C4-2B (cell line): ENCODE measurements around the gene EPHA4.

ENCODE experiments used
- H3K27ac ChIP-seq: fragments of 450-650 bp; 2 replicates; pipeline ENCODE4 v1.5.1; 2017
- ZFX ChIP-seq: fragments of 450-650 bp; IDR thresholded peaks from 2 replicates; pipeline ENCODE4 v1.6.1; 2017
- TF ChIP-seq, protein P1 (sequence below): fragments of 450-650 bp; conservative IDR thresholded peaks from 2 replicates; pipeline ENCODE4 v1.5.1; 2017; ENCODE audit warnings: mild to moderate bottlenecking

EPHA4 gene

DNA sequence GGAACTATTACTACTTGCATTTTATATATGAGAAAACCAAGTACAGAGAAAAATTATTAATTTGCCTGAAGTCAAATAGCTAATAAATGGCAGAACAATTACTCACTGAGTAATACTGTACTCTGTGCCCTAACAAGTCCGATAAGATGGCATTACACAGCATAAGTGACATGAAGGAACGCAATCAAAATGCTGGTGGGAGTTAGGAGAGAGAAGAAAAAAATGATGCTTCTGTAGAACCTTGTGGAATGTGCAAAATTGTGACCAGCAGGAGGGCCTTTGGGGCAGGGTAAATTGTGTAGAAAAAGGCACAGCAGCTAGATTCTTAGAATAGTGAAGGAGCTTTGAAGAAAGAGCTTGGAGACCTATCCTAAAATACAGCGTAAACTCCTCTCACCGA, 32.9 kb downstream of the EPHA4 start:
- H3K27ac ChIP-seq, result no peak overlapping the region
- no peak for TF ChIP-seq ZFX
- TF ChIP-seq, protein P1, sequence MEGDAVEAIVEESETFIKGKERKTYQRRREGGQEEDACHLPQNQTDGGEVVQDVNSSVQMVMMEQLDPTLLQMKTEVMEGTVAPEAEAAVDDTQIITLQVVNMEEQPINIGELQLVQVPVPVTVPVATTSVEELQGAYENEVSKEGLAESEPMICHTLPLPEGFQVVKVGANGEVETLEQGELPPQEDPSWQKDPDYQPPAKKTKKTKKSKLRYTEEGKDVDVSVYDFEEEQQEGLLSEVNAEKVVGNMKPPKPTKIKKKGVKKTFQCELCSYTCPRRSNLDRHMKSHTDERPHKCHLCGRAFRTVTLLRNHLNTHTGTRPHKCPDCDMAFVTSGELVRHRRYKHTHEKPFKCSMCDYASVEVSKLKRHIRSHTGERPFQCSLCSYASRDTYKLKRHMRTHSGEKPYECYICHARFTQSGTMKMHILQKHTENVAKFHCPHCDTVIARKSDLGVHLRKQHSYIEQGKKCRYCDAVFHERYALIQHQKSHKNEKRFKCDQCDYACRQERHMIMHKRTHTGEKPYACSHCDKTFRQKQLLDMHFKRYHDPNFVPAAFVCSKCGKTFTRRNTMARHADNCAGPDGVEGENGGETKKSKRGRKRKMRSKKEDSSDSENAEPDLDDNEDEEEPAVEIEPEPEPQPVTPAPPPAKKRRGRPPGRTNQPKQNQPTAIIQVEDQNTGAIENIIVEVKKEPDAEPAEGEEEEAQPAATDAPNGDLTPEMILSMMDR, result no peak

DNA sequence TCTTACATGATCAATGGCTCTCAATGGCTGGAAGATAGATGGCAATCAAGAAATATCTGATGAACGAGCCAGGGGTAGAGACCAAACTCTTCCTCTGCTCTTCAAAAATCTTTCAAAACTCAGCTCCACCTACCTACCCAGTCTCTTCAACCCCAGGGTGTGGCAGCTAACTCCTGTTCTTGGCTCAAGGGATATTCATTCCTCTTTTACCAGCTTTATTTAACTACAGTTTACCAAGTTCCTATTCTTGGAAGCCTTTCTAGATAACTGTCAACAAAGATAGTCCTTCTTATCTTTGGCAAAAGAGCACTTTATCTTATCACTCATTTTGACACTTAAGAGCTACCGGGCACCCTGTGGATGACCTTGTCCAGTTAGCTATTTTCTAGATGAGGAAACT, 36.3 kb downstream of the EPHA4 start:
- TF ChIP-seq, protein P1, result no peak
- no peak for TF ChIP-seq ZFX
- H3K27ac ChIP-seq, result no peak overlapping the region

DNA sequence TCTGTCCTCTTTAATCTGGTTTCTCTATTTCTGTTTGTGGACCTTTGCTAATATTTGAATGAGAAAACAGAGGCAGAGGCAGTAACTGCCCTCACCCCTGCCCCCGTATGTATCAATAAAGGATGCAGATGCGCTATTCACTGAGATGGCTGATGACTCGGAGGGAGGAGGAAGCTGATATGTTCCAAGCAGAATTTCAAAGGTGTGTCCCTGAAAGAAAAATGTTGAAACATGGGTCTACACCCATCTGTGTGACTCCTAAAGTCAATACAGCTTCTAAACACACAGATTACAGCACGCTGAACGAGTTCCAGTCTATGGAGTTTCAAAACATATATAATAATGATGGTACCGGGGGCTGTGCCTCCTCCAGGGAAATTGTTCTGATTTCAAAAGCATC, 38.8 kb downstream of the EPHA4 start:
- TF ChIP-seq, protein P1, result no peak
- no peak for TF ChIP-seq ZFX
- H3K27ac ChIP-seq, result no peak overlapping the region

DNA sequence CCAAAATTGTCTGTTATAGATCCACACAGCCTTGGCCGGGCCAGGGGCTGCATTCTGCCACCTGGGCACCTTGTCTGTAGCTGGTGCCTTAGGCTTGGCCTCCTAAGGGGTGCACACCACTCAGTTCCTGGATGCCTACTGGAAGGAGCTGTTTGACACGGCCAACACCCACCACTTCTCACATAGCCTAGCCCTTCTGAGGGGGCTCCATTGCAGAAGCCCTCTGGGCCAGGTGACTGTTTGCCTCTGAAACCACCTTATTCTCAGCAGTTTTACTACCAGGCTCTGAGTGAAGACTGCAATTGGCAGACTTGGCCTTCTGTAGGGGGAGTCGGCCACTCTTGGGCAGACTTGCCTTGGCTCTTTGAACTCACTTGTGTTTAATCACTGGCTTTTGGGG, 39.5 kb downstream of the EPHA4 start:
- no peak overlapping the region for H3K27ac ChIP-seq
- TF ChIP-seq, protein P1, result no peak
- no peak for TF ChIP-seq ZFX

DNA sequence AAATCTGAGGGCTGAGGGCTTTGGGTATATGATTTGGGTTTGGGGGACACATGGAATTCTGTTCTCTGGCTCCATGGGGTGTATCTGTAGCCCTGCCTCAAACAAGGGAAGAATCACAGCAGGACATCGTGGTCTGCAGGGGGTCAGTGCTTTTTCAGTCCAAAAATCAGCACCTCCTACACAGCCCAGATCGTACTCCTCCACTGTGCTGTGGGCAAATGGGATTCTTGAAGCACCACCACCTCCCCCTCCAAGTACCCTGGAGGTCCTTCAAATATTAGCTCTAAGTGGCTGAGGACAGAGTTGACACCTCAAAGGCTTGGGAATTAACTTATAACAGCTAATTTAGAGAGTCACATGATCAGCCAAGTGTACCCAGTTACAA, 41.5 kb downstream of the EPHA4 start:
- H3K27ac ChIP-seq, result no peak overlapping the region
- no peak for TF ChIP-seq ZFX
- TF ChIP-seq, protein P1, result no peak

DNA sequence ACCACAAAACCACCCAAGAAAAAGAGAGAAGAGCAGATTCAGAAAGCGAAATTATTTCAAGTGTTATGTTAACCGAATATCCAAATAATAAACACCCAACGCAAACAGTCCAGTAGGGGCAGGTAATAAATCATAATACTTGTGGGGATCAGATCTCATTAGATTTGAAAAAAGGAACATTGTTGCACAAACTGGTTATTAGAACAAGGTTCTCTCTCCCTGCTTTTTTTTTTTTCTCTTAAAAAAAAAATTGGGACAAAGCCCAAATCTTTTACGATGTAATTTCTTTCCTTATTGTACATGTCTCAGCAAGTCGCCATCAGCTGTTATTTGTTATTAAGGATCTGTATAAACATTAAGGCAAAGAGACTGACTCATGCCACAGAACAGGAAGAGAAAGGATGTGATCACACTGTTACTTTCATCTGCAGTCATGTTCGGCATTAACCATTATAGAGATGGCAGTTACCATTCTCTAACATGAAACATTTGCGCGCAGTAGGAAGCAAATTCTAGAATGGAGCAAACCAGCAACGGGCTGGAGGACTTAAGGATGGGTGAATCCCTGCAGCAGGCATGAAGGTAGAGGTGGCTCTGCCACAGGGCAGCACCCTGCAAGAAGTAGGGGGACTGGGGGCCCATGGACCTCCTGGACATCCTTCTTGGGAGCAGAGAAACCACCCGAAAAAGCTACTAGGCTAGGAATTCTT, 42.0 kb downstream of the EPHA4 start:
- TF ChIP-seq, protein P1, result no peak
- TF ChIP-seq ZFX, result no peak
- H3K27ac ChIP-seq, result no peak overlapping the region

DNA sequence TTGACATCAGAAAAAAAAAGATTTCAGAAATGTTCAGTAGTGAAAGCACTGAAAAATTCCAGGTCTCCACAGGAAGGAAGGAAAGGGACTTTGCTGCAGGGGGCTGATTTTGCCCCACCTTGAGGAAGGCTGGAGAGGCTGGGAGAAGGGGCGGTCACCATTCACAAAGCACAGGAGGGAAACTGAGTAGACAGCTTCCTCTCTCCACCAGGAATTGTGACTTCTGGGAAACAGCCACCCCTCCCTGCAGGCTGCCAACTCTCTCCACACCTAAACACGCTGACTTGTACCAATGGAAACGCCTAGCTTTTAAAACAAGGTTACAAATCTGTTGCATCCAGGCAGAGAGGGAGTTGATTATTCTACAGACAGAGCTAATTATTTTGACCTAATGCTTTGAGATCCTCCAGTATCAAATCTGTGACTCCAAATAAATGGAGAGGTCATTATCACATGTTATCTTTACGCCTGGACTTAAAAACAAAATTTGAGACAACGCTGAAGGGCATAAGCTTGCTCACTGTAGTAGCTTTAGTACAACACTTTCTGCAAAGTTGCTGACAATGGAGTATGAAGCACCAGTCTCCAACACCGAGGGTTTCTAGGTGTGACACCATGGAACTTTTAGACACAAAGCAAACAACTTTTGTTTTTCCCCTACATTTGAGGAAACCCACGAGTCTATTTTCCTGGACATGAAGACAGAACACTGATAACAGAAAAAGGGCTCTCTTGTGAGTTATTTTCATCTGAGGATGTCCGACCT, 42.7 kb downstream of the EPHA4 start:
- H3K27ac ChIP-seq, result no peak overlapping the region
- TF ChIP-seq, protein P1, result no peak
- no peak for TF ChIP-seq ZFX
